Measurements from ENCODE around the gene ARPC4.

ARPC4 gene

GRCh38 chr3:9750556-9751411 lies 42.1 kb upstream of the ARPC4 start:
- H3K79me2 ChIP-seq (ENCODE audit: control insufficient read depth, insufficient read depth, low read length, unreplicated experiment), result peaks cover 17% of the 10 kb centered on the region
- H3K27me3 ChIP-seq (ENCODE audit: insufficient read depth, low read length), result no peaks in the 10 kb centered on the region
- H2AFZ ChIP-seq (ENCODE audit: low read length, unreplicated experiment), result peak overlapping the region; percentile 3
- H3K27ac ChIP-seq (ENCODE audit: low read depth, low read length), result no peak overlapping the region
- H3K4me3 ChIP-seq (ENCODE audit: low read depth, low read length), result peak overlapping the region; percentile 79
- peaks cover 12% of the 10 kb centered on the region; the same call in 1 of the 2 replicates for H3K36me3 ChIP-seq (ENCODE audit: insufficient read depth, low read length)
- H3K4me1 ChIP-seq (ENCODE audit: control insufficient read depth, insufficient read depth, low read length, unreplicated experiment), result peaks cover 45% of the 10 kb centered on the region

DNA sequence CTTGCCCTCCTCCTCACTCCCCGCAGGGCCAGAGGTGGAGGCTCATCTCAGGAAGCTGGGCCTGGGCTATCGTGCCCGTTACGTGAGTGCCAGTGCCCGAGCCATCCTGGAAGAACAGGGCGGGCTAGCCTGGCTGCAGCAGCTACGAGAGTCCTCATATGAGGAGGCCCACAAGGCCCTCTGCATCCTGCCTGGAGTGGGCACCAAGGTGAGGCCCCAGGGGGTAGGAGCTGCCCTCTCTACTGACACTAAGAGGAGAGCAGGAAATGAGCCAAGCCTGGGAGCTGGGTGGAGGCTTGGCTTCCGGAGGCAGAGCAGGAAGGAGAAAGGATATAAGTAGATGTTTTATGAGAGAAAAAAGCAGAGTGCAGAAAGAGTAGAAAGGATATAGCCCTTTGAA lies 38.2 kb upstream of the ARPC4 start:
- no peak overlapping the region for H2AFZ ChIP-seq (ENCODE audit: low read length, unreplicated experiment)
- H3K27ac ChIP-seq (ENCODE audit: low read depth, low read length), result no peak overlapping the region
- peaks cover 13% of the 10 kb centered on the region for H3K4me1 ChIP-seq (ENCODE audit: control insufficient read depth, insufficient read depth, low read length, unreplicated experiment)
- H3K36me3 ChIP-seq (ENCODE audit: insufficient read depth, low read length), result peaks cover 10% of the 10 kb centered on the region; the same call in 1 of the 2 replicates
- H3K4me3 ChIP-seq (ENCODE audit: low read depth, low read length), result no peak overlapping the region
- H3K79me2 ChIP-seq (ENCODE audit: control insufficient read depth, insufficient read depth, low read length, unreplicated experiment), result peaks cover 15% of the 10 kb centered on the region
- no peaks in the 10 kb centered on the region for H3K27me3 ChIP-seq (ENCODE audit: insufficient read depth, low read length)

GRCh38 chr3:9757427-9757826 lies 35.5 kb upstream of the ARPC4 start:
- no peak overlapping the region for H3K4me3 ChIP-seq (ENCODE audit: low read depth, low read length)
- H3K27me3 ChIP-seq (ENCODE audit: insufficient read depth, low read length), result no peaks in the 10 kb centered on the region
- no peak overlapping the region for H3K27ac ChIP-seq (ENCODE audit: low read depth, low read length)
- peaks cover 6% of the 10 kb centered on the region; the same call in 1 of the 2 replicates for H3K36me3 ChIP-seq (ENCODE audit: insufficient read depth, low read length)
- peaks cover 8% of the 10 kb centered on the region for H3K4me1 ChIP-seq (ENCODE audit: control insufficient read depth, insufficient read depth, low read length, unreplicated experiment)
- H2AFZ ChIP-seq (ENCODE audit: low read length, unreplicated experiment), result no peak overlapping the region
- H3K79me2 ChIP-seq (ENCODE audit: control insufficient read depth, insufficient read depth, low read length, unreplicated experiment), result no peaks in the 10 kb centered on the region

- Histone ChIP-seq H3K4me3 (ENCODE audit: low read depth, low read length) (no peak overlapping the region), H2AFZ (ENCODE audit: low read length, unreplicated experiment) (no peak overlapping the region), H3K4me1 (ENCODE audit: control insufficient read depth, insufficient read depth, low read length, unreplicated experiment) (no peaks in the 10 kb centered on the region), H3K27ac (ENCODE audit: low read depth, low read length) (no peak overlapping the region), H3K36me3 (ENCODE audit: insufficient read depth, low read length) (peaks cover 6% of the 10 kb centered on the region; the same call in 1 of the 2 replicates), H3K79me2 (ENCODE audit: control insufficient read depth, insufficient read depth, low read length, unreplicated experiment) (no peaks in the 10 kb centered on the region), H3K27me3 (ENCODE audit: insufficient read depth, low read length) (no peaks in the 10 kb centered on the region)
These were observed 31.9 kb upstream of the ARPC4 start for GRCh38 chr3:9760779-9761505.

- Histone ChIP-seq H3K4me1 (ENCODE audit: control insufficient read depth, insufficient read depth, low read length, unreplicated experiment) (no peaks in the 10 kb centered on the region), H3K79me2 (ENCODE audit: control insufficient read depth, insufficient read depth, low read length, unreplicated experiment) (no peaks in the 10 kb centered on the region), H3K36me3 (ENCODE audit: insufficient read depth, low read length) (peaks cover 3% of the 10 kb centered on the region; the same call in 1 of the 2 replicates), H3K27ac (ENCODE audit: low read depth, low read length) (no peak overlapping the region), H2AFZ (ENCODE audit: low read length, unreplicated experiment) (no peak overlapping the region), H3K4me3 (ENCODE audit: low read depth, low read length) (no peak overlapping the region), H3K27me3 (ENCODE audit: insufficient read depth, low read length) (no peaks in the 10 kb centered on the region)
These were observed 31.0 kb upstream of the ARPC4 start for GRCh38 chr3:9761919-9762318.

GRCh38 chr3:9762871-9763270 lies 30.0 kb upstream of the ARPC4 start:
- Histone ChIP-seq H3K27ac (ENCODE audit: low read depth, low read length) (no peak overlapping the region), H3K79me2 (ENCODE audit: control insufficient read depth, insufficient read depth, low read length, unreplicated experiment) (no peaks in the 10 kb centered on the region), H3K27me3 (ENCODE audit: insufficient read depth, low read length) (no peaks in the 10 kb centered on the region), H3K36me3 (ENCODE audit: insufficient read depth, low read length) (no peaks in the 10 kb centered on the region), H3K4me3 (ENCODE audit: low read depth, low read length) (no peak overlapping the region), H2AFZ (ENCODE audit: low read length, unreplicated experiment) (no peak overlapping the region), H3K4me1 (ENCODE audit: control insufficient read depth, insufficient read depth, low read length, unreplicated experiment) (peaks cover 9% of the 10 kb centered on the region)

- H2AFZ ChIP-seq (ENCODE audit: low read length, unreplicated experiment), result no peak overlapping the region
- H3K4me3 ChIP-seq (ENCODE audit: low read depth, low read length), result no peak overlapping the region
- no peaks in the 10 kb centered on the region for H3K36me3 ChIP-seq (ENCODE audit: insufficient read depth, low read length)
- peaks cover 14% of the 10 kb centered on the region for H3K79me2 ChIP-seq (ENCODE audit: control insufficient read depth, insufficient read depth, low read length, unreplicated experiment)
- no peaks in the 10 kb centered on the region for H3K27me3 ChIP-seq (ENCODE audit: insufficient read depth, low read length)
- peaks cover 26% of the 10 kb centered on the region for H3K4me1 ChIP-seq (ENCODE audit: control insufficient read depth, insufficient read depth, low read length, unreplicated experiment)
- no peak overlapping the region for H3K27ac ChIP-seq (ENCODE audit: low read depth, low read length)
These were observed 27.0 kb upstream of the ARPC4 start for GRCh38 chr3:9765865-9766264.

DNA sequence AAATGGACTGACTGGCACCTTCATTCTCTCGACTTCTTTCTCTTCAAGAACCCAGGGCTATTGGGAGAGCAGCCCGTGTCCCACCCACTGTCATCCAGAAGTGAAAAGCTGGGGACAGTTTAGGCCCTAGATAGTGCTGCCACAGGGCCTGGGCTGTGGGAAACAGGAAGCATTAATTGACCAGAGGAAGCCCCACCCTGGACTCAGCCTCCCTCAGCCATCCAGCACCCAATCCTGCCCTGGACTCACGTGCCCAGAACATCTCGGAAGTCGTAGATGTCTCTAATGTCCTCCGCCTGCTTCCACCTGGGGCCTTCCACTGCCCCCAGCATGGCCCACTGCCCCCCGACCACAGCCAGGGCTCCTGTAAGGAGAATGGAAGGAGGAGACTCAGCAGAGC lies 25.5 kb upstream of the ARPC4 start:
- Histone ChIP-seq H3K4me1 (ENCODE audit: control insufficient read depth, insufficient read depth, low read length, unreplicated experiment) (peaks cover 26% of the 10 kb centered on the region), H3K36me3 (ENCODE audit: insufficient read depth, low read length) (no peaks in the 10 kb centered on the region), H3K79me2 (ENCODE audit: control insufficient read depth, insufficient read depth, low read length, unreplicated experiment) (peaks cover 14% of the 10 kb centered on the region), H3K27me3 (ENCODE audit: insufficient read depth, low read length) (no peaks in the 10 kb centered on the region), H3K4me3 (ENCODE audit: low read depth, low read length) (no peak overlapping the region), H3K27ac (ENCODE audit: low read depth, low read length) (no peak overlapping the region), H2AFZ (ENCODE audit: low read length, unreplicated experiment) (no peak overlapping the region)

DNA sequence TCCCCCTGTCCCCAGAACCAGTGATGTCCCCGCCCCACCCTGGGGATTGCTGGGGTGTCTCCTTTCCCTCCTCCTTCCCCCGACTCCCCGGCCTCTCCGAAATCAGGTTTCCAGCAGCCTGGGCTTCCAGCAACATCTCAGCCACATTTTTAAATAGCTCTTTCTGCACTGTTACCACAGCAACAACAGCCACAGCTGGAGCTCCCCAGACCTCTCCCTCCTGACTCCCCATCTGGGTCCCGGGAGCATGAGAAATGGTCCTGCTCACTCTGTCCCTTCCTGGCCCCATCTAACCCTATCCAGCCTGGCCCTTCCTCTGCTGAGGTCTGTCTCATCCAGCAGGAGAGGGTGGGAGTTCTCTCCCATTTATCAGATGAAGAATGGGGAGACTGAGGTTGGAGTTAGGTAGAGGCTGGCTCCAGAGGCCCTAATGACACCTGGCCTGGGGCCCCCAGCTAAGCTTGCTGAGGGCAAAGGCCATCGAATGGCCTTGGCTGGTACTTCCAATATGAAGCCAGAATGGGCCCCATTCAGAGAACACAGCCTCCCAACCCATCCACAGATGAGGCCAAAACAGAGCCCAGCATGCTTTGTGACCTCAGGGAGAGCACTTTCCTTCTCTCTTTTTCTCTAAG lies 24.6 kb upstream of the ARPC4 start:
- Histone ChIP-seq H3K27ac (ENCODE audit: low read depth, low read length) (no peak overlapping the region), H3K4me3 (ENCODE audit: low read depth, low read length) (peak overlapping the region; percentile 84), H2AFZ (ENCODE audit: low read length, unreplicated experiment) (no peak overlapping the region), H3K36me3 (ENCODE audit: insufficient read depth, low read length) (no peaks in the 10 kb centered on the region), H3K79me2 (ENCODE audit: control insufficient read depth, insufficient read depth, low read length, unreplicated experiment) (peaks cover 14% of the 10 kb centered on the region), H3K27me3 (ENCODE audit: insufficient read depth, low read length) (no peaks in the 10 kb centered on the region), H3K4me1 (ENCODE audit: control insufficient read depth, insufficient read depth, low read length, unreplicated experiment) (peaks cover 26% of the 10 kb centered on the region)

DNA sequence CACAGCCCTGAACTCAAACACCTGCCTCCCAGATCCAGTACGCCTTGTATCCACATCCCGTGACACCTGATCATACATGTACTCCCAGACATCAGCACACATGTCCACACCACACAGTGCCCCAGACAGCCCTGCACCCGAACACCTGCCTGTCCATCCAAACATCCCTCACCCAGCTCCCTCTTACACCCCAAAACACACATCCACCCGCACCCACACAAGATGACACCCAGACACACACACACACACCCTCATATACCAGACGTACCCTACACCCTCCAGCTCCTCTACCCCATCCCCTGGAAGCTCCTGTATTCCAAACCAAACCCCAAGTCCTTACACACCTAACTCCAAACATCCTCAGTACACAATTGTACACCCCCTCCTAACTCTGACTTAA lies 23.9 kb upstream of the ARPC4 start:
- Histone ChIP-seq H3K4me3 (ENCODE audit: low read depth, low read length) (peak overlapping the region; percentile 84), H3K79me2 (ENCODE audit: control insufficient read depth, insufficient read depth, low read length, unreplicated experiment) (peaks cover 14% of the 10 kb centered on the region), H3K4me1 (ENCODE audit: control insufficient read depth, insufficient read depth, low read length, unreplicated experiment) (peaks cover 26% of the 10 kb centered on the region), H3K27ac (ENCODE audit: low read depth, low read length) (no peak overlapping the region), H2AFZ (ENCODE audit: low read length, unreplicated experiment) (no peak overlapping the region), H3K27me3 (ENCODE audit: insufficient read depth, low read length) (no peaks in the 10 kb centered on the region), H3K36me3 (ENCODE audit: insufficient read depth, low read length) (no peaks in the 10 kb centered on the region)

All from ACC112 (cell line).